HCT116 (cell line): Measurements from ENCODE around the gene AFAP1L2. TPM values are rescaled to one million over a fixed set of nuclear protein-coding genes. Genes with fewer than 3 reads are reported as not detected.

Experiments used
- ATAC-seq: fragments of 200-7000 bp; cut with Tn5 transposase; 2 replicates; pipeline ENCODE4 v1.9.1; 2020; ENCODE audit warnings: mild to moderate bottlenecking, moderate library complexity
- BruUV-seq: library from RNA; stranded (reverse); fragments of 400-500 nt; replicated peaks from 2 replicates; lab custom pipeline; 2021; lab: Mats Ljungman, UMichigan
- CTCF ChIA-PET: fragments of 300-600 bp; sonication (Branson Sonifier 250); formaldehyde crosslinking; loops from one replicate; lab custom pipeline; 2021; ENCODE audit warnings: antibody characterized with exemption; lab: Charles Lee
- POLR2A ChIA-PET: fragments of 300-600, 350-600 bp; sonication (Branson Sonifier 250); formaldehyde crosslinking; loops from one replicate; lab custom pipeline; 2021; ENCODE audit warnings: antibody characterized with exemption; lab: Charles Lee
- RAD21 ChIA-PET, 2 experiments: fragments of 300-600 bp; sonication (Branson Sonifier 250); formaldehyde crosslinking; loops; one replicate each; lab custom pipeline; 2023; ENCODE audit warnings: low total read pairs in 2 of 2; ENCODE audit not compliant: uncharacterized antibody in 2 of 2, unreplicated experiment in 2 of 2, low non-redundant PET in 1 of 2; lab: Charles Lee
- DNase-seq: peaks from one replicate; pipeline ENCODE4 v3.0.0-alpha.2; 2010; ENCODE audit warnings: low read depth, low spot score
- H2AFZ ChIP-seq: fragments of 200-600 bp; shearing (Covaris generic), sonication (generic); 2 replicates; pipeline ENCODE4 v1.6.1; 2017; ENCODE audit warnings: low read depth, mixed run types, mixed read lengths, antibody characterized with exemption, low read length; ENCODE audit not compliant: poor library complexity, severe bottlenecking
- H3K27ac ChIP-seq: 2 replicates; pipeline ENCODE4 v1.5.1; 2012; ENCODE audit warnings: low read depth, low read length
- H3K27me3 ChIP-seq: fragments of 200-600 bp; sonication (generic); 2 replicates; pipeline ENCODE4 v1.6.1; 2016; ENCODE audit warnings: mixed run types, low read length, mixed read lengths; ENCODE audit not compliant: insufficient read depth
- H3K36me3 ChIP-seq, 2 experiments: fragments of 200-500 bp in 1 of 2; fragments of 200-600 bp in 1 of 2; sonication (Bioruptor generic) in 1 of 2; sonication (generic) in 1 of 2; 2 replicates each; pipeline versions ENCODE4 v1.5.1 to v1.6.1; 2014 to 2016; ENCODE audit warnings: low read length in 2 of 2, inconsistent platforms in 1 of 2, mixed read lengths in 1 of 2, mixed run types in 1 of 2; ENCODE audit not compliant: insufficient read depth in 2 of 2, control insufficient read depth in 1 of 2
- H3K4me1 ChIP-seq, 2 experiments: fragments of 200-600 bp in 1 of 2; sonication (generic) in 1 of 2; 2 replicates each; pipeline versions ENCODE4 v1.5.1 to v1.6.1; 2012 to 2017; ENCODE audit warnings: low read length in 2 of 2, inconsistent platforms in 1 of 2, mild to moderate bottlenecking in 1 of 2, mixed read lengths in 1 of 2, mixed run types in 1 of 2, moderate library complexity in 1 of 2; ENCODE audit not compliant: insufficient read depth in 2 of 2, control insufficient read depth in 1 of 2
- H3K4me2 ChIP-seq: fragments of 200-600 bp; sonication (generic); 2 replicates; pipeline ENCODE4 v1.6.1; 2017; ENCODE audit warnings: mixed run types, low read length, mixed read lengths
- H3K4me3 ChIP-seq, 2 experiments: fragments of 200-600 bp in 1 of 2; sonication (generic) in 1 of 2; replicated peaks in 1 of 2; 2 replicates each; pipeline ENCODE4 v1.5.1; 2011 to 2016; ENCODE audit warnings: low read length in 2 of 2, control low read depth in 1 of 2, low read depth in 1 of 2, mild to moderate bottlenecking in 1 of 2, mixed read lengths in 1 of 2, mixed run types in 1 of 2
- H3K79me2 ChIP-seq: fragments of 200-600 bp; sonication (generic); 2 replicates; pipeline ENCODE4 v1.6.1; 2017; ENCODE audit warnings: mild to moderate bottlenecking, mixed run types, low read length, moderate library complexity, mixed read lengths; ENCODE audit not compliant: insufficient read depth
- H3K9ac ChIP-seq: fragments of 200-600 bp; sonication (generic); 2 replicates; pipeline ENCODE4 v1.6.1; 2016; ENCODE audit warnings: low read length, mixed read lengths
- H3K9me2 ChIP-seq: fragments of 200-600 bp; sonication (generic), shearing (Covaris generic); 2 replicates; pipeline ENCODE4 v1.6.1; 2017; ENCODE audit warnings: mixed run types, mild to moderate bottlenecking, moderate library complexity; ENCODE audit not compliant: insufficient read depth
- H3K9me3 ChIP-seq, 2 experiments: fragments of 200-500 bp in 1 of 2; fragments of 200-600 bp in 1 of 2; sonication (Bioruptor generic) in 1 of 2; sonication (generic) in 1 of 2; 2 replicates each; pipeline ENCODE4 v1.6.1; 2014 to 2017; ENCODE audit warnings: low read length in 2 of 2, mixed read lengths in 2 of 2, inconsistent platforms in 1 of 2, low read depth in 1 of 2, mild to moderate bottlenecking in 1 of 2, mixed run types in 1 of 2, moderate library complexity in 1 of 2; ENCODE audit not compliant: control insufficient read depth in 1 of 2, insufficient read depth in 1 of 2
- H4K20me1 ChIP-seq: fragments of 200-600 bp; sonication (generic), shearing (Covaris generic); 2 replicates; pipeline ENCODE4 v1.6.1; 2017; ENCODE audit warnings: mixed run types, mild to moderate bottlenecking, moderate library complexity; ENCODE audit not compliant: insufficient read depth
- CBX3 ChIP-seq: IDR thresholded peaks from 2 replicates; pipeline ENCODE4 v1.6.1; 2012; ENCODE audit warnings: low read depth
- CTCF ChIP-seq, 3 experiments: fragments of 200-600 bp in 1 of 3; sonication (generic) in 1 of 3; IDR thresholded peaks in 2 of 3; conservative IDR thresholded peaks in 1 of 3; 2 replicates each; pipeline ENCODE4 v1.5.1; 2012 to 2017; ENCODE audit warnings: low read depth in 2 of 3, low read length in 2 of 3, antibody characterized with exemption in 1 of 3, borderline replicate concordance in 1 of 3, control low read depth in 1 of 3, mild to moderate bottlenecking in 1 of 3, mixed read lengths in 1 of 3, mixed run types in 1 of 3, moderate library complexity in 1 of 3; ENCODE audit not compliant: insufficient read depth in 1 of 3
- FOSL1 ChIP-seq: IDR thresholded peaks from 2 replicates; pipeline ENCODE4 v1.6.1; 2012; ENCODE audit warnings: low read depth
- JUND ChIP-seq: IDR thresholded peaks from 2 replicates; pipeline ENCODE4 v1.6.1; 2012
- SIN3A ChIP-seq: IDR thresholded peaks from 2 replicates; pipeline ENCODE4 v1.6.1; 2012; ENCODE audit warnings: low read depth
- TCF7L2 ChIP-seq: IDR thresholded peaks from 2 replicates; pipeline ENCODE4 v1.7.0; 2011; ENCODE audit warnings: borderline replicate concordance, inconsistent platforms; ENCODE audit not compliant: insufficient read depth, insufficient read length; ENCODE audit errors: extremely low read depth
- YY1 ChIP-seq: IDR thresholded peaks from 2 replicates; pipeline ENCODE4 v1.6.1; 2011; ENCODE audit warnings: low read length, low read depth, moderate library complexity, mild to moderate bottlenecking; ENCODE audit not compliant: insufficient replicate concordance; ENCODE audit errors: extremely low read depth
- intact Hi-C: fragments of 100-400 bp; cut with micrococcal nuclease; formaldehyde crosslinking; loops from 2 replicates; pipeline ENCODE4 v1.10.0; 2022
- total RNA-seq: library from RNA; stranded (reverse); gene quantifications from one replicate; pipeline ENCODE4 v1.2.1, GENCODE V29; 2021; ENCODE audit not compliant: unreplicated experiment

The AFAP1L2 gene
- total RNA-seq, 1 experiment from 2014 or later = 0.93 TPM

GRCh38 chr10:114363745-114364454 lies 40.4 kb downstream of the AFAP1L2 start:
- H3K9me3 ChIP-seq = no peaks in the 10 kb centered on the region
- BruUV-seq = no TSS peak
- TF ChIP-seq SIN3A (no peak), TCF7L2 (no peak), JUND (no peak), FOSL1 (no peak), CBX3 (no peak), YY1 (no peak), CTCF (IDR thresholded peaks at IDR 0.05 in 2 of 3, conservative IDR thresholded peaks at IDR 0.05 in 1 of 3; ENCODE audit: borderline replicate concordance in 1 of 3, insufficient read depth in 1 of 3, low read depth in 2 of 3, low read length in 2 of 3) (no peak)
- H3K27ac ChIP-seq = no peak overlapping the region
- H2AFZ ChIP-seq = no peak overlapping the region
- no peak overlapping the region for H3K4me2 ChIP-seq
- ATAC-seq = no peak
- no peaks in the 10 kb centered on the region for H3K9me2 ChIP-seq
- no peaks in the 10 kb centered on the region for H3K36me3 ChIP-seq
- ChIA-PET CTCF (no interaction called here), POLR2A (no interaction called here), RAD21 (no interaction called here)
- no peak overlapping the region for H3K9ac ChIP-seq
- intact Hi-C loops = no loop called here
- no peak overlapping the region for H3K4me3 ChIP-seq
- no peaks in the 10 kb centered on the region for H3K79me2 ChIP-seq
- no peak for DNase-seq
- peaks cover 35% of the 10 kb centered on the region for H3K27me3 ChIP-seq
- H4K20me1 ChIP-seq = no peaks in the 10 kb centered on the region
- no peaks in the 10 kb centered on the region for H3K4me1 ChIP-seq
